ENCODE results near the gene RPN1.

Gene RPN1

GRCh38 chr3:128617270-128617556 lies 33.4 kb downstream of the RPN1 start:
- intact Hi-C loops (cut with DNase I), result loop anchor here (10.0 kb wide), 2 partner anchors 268 to 562 kb away; partner anchors contain the start of gene SEC61A1
- DNase-seq, result peak in 1 of 42 donors; percentile 25

DNA sequence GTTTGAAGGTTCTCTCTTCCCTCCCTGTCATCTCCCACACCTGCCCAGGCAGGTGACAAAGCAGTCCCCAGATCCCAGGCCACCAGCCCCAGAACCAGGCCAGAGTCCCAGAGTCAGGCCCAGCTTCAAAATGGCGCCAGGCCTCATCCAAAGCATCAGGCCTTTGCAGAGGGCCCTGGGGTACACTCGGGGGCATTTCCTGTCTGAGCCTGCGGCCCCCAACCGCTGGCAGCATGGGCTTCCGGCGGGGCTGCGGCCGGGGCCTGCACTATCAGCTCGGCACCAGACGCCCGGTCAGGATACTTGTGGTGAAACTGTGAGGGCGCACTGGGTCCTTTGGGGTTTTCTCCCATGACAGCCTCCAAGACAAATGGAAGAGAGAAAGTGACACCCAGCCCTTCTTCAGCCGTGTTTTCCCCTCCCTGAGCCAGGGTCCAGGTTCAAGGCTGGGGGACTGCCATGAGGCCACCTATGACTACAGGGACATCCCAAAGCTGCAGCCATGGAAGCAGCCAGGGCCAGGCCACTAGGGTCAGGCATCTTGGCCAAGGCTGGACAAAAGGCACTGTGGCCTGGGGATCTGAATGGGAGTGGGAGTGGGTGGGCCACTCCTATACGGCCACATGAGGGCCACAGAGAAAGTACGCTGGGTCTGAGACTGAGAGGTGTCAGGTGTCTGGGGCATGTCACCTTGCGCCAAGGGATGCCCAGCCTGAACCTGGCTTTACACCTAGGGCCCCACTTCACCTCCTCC lies 33.9 kb downstream of the RPN1 start:
- DNase-seq, result no peak
- intact Hi-C loops (cut with DNase I), result loop anchor here (10.0 kb wide), 2 partner anchors 268 to 562 kb away; partner anchors contain the start of gene SEC61A1

DNA sequence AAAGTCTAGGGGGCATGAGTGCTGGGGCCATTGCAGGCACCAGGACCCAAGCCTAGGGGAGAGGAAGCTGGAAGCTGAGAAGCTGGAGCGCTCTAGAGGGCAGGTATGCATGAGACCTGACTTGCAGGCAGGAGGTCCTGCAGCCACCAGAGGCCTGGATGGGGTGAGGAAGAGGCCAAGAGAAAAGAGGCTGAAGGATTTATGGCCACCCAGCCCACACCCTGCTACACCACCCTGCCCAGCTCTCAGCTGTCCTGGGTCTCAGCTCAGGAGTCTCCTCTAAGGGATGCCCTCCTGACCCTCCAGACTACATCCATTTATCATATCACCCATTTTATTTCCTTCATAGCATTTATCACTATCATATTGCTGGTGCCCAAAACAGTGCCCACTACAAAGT lies 36.5 kb downstream of the RPN1 start:
- intact Hi-C loops (cut with DNase I), result loop anchor here (10.0 kb wide), 2 partner anchors 271 to 559 kb away; partner anchors contain the start of gene SEC61A1
- no peak for DNase-seq

GRCh38 chr3:128613083-128613829 lies 37.4 kb downstream of the RPN1 start:
- DNase-seq, result no peak
- intact Hi-C loops (cut with DNase I), result loop anchor here (10.0 kb wide), 2 partner anchors 272 to 558 kb away; partner anchors contain the start of gene SEC61A1

GRCh38 chr3:128610451-128611070 lies 40.1 kb downstream of the RPN1 start:
- no peak for DNase-seq
- intact Hi-C loops (cut with DNase I), result loop anchor here (10.0 kb wide), 2 partner anchors 274 to 556 kb away; partner anchors contain the start of gene SEC61A1

GRCh38 chr3:128609294-128609693 lies 41.3 kb downstream of the RPN1 start:
- intact Hi-C loops (cut with DNase I), result loop anchor here (5.0 kb wide), 1 partner anchor 182 kb away; no protein-coding TSS in a partner anchor

DNA sequence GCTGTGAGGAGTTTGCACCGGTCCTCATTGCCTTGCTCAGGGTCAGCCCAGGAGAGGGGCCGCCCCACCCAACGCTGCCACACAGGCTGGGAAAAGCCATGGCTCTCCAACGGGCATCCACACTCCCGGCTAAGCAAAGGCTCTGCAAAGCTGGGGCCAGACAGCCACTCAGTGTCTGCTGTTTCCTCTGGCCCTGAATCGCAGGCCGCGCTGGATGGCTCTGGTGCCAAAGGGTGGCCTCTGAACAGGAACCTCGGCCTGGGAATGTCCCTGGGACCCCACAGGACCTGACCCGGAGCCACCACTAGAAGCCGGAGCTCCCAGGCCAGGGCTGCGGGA lies 42.9 kb downstream of the RPN1 start:
- intact Hi-C loops (cut with DNase I), result loop anchor here (5.0 kb wide), 1 partner anchor 180 kb away; no protein-coding TSS in a partner anchor
- peak in 5 of 42 donors; percentile 5 to 35 (median 17) for DNase-seq

More at GRCh38 chr3:128609294-128609693, 41.3 kb downstream of the RPN1 start:
- DNase-seq, result no peak

DNA sequence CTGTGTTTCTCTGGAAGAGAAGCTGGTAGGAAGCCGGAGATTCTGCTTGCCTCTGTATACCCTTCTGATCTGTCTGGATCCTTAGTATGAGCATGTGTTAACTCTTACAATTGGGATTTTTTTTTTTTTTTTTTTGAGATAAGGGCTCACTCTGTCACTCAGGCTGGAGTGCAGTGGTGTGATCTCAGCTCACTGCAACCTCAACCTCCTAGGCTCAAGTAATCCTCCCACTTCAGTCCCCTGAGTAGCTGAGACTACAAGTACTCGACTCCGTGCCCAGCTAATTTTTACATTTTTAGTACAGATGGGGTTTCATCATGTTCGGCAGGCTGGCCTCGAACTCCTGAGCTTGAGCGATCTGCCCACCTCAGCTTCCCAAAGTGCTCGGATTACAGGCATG lies 44.5 kb downstream of the RPN1 start:
- DNase-seq, result no peak
- intact Hi-C loops (cut with DNase I), result loop anchor here (5.0 kb wide), 1 partner anchor 179 kb away; no protein-coding TSS in a partner anchor

DNA sequence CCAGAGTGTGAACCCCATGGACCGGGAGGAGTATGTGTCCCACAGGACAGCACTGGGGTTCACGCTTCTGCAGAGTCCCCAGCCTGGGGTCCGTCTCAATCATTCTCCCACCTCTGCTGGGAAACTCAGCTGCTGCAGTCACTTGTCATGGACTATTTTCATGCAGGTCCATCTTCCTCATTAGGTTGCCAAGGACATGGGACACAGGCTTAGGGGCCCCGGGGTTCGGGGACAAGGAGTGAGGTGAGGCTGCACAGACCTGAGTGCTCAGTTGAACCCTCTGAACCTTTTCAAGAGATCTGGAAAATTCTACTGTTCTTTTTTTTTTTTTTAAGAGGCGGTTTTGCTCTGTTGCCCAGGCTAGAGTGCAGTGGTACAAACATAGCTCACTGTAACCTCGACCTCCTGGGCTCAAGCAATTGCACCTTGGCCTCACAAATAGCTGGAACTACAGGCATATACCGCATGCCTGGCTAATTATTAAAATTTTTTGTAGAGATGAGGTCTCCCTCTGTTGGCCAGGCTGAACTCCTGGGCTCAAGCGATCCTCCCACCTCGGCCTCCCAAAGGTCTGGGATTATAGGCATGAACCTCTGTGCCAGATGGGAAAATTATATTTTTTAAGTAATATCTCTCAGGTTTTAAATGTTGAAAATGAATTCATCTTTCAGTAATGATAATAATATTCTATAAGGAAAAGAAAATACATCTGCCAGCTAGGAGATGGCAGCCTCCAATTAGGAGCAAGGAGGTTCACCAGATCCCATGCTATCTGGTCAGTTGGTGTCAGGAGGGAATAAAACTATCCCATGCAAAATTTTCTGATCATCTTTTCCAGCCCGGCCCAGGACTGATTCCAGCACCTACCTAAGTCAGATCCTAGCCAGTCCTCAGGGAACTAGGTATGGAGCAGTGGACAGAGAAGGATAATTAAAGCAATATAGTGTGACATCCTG lies 45.2 kb downstream of the RPN1 start:
- intact Hi-C loops (cut with DNase I), result loop anchor here (5.0 kb wide), 1 partner anchor 178 kb away; no protein-coding TSS in a partner anchor
- DNase-seq, result no peak

- intact Hi-C loops (cut with DNase I), result no loop called here
- peak in 1 of 42 donors; percentile 13 for DNase-seq
Observed at GRCh38 chr3:128603811-128604775, 46.5 kb downstream of the RPN1 start.

- intact Hi-C loops (cut with DNase I), result no loop called here
- no peak for DNase-seq
Observed at GRCh38 chr3:128603313-128603712, 47.3 kb downstream of the RPN1 start.

DNA sequence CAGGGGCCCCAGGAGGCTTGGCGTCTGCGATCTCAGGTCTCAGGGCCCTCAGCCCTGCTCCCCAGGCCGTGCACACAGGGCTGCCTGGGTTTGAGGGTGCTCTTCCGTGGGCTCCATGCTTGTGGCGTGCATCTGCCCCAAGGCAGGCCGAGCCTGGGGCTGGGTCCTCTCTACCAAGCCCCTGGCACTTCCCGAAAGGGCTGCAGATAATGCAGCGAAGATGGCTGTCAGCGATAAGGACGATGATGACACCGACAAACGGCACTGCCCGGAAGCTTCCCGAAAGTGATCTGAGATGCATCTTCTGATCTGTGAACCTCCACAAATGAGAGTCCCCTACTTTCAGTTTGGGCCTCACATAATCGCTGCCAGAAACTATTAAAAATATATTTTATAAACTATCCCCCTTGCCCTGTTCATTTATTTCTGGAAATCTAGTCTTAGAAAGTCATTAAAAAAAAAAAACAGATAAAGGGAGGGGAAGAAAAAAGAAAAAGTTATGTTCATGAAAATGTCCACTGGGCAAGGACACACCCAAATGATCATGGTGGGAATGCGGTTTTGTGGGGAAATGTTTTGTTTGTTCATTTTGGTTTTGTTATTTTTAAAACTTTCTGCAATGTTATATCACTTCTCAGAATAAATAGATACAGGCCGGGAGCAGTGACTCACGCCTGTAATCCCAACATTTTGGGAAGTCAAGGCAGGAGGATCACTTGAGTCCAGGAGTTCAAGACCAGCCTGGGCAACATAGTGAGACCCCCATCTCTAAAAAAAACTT lies 51.5 kb downstream of the RPN1 start:
- no peak for DNase-seq

DNA sequence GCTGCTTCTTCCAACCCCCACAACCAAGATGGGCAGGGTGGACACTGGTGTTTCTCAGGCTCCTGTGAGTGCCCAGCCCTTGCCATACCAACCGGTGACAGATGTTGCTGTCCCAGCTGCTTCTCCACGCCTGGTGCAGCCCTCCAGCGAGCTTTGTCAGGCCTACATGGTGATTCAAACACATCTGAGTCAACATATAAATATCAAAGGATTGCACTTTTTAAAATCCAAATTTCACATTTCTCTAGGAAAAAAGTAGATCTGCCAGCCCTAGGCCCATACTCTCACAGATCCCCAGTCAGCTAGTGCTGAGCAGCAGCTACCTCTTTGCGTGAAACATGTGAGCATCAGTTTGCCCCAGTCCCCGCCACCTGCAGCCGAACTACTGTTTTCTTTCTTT lies 52.7 kb downstream of the RPN1 start:
- no peak for DNase-seq
- intact Hi-C loops (cut with DNase I), result no loop called here

More for the DNA sequence above, 51.5 kb downstream of the RPN1 start:
- intact Hi-C loops (cut with DNase I), result no loop called here

- no peak for DNase-seq
- intact Hi-C loops (cut with DNase I), result no loop called here
Observed at GRCh38 chr3:128592864-128593263, 57.8 kb downstream of the RPN1 start.

GRCh38 chr3:128591738-128592426 lies 58.7 kb downstream of the RPN1 start:
- intact Hi-C loops (cut with DNase I), result no loop called here
- DNase-seq, result no peak

DNA sequence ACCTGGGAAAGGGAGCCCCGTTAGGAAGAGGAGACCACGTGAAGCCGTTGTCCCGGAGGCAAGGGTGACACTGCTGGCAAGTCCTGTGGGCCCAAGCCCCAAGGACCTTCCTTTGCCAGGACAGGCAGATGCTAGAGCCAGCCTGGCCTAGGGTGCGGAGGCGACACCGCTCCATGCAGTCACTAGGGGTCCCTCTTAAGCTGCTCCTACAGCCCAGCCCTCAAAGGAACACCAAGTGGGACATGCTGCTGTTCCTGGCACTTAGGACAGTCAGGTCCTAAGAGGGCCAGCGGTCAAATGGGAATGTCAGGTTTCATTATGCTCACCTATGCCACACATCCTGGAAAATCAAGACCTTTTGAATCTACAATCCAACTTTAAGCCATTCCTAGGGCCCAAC lies 59.7 kb downstream of the RPN1 start:
- intact Hi-C loops (cut with DNase I), result no loop called here
- DNase-seq, result no peak
